Dedifferentiated amniotic fluid mesenchymal stem cell (primary cell): Measurements from ENCODE around the gene NR2C2AP.
"Not testable (repeated sequence)": the region's sequence is repeated elsewhere in the genome, so short reads cannot be mapped to it uniquely, and the experiment has no call there.

Experiments
- DNase-seq: peaks from one replicate; pipeline ENCODE4 v3.0.0-alpha.2; 2016; ENCODE audit errors: extremely low spot score

The NR2C2AP gene

DNA sequence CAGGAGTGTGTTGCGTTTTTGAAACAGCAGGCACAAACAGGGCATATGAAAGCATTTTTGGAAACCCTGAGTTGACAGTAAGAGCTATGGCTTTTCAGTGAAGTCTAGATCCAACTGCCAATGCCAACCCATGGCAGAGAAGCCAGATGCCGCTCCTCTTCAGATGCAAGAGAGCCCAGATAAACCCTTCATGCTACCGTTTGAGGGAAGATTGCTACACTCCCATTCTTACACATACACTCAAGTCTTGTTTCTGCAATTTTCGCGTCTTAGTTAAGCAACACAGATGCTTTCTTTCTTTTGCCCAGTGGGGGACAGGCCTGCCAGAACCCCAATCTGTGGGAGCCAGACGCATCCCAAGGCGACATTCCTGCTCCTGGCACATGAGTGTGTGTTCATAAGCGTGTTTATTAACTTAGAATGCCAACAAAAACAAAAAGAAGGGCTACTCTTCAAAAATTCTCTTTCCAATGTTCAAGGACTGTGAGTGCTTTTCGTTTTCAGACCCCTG, 21.7 kb downstream of the NR2C2AP start:
- no peak for DNase-seq

- DNase-seq: no peak
Measured at GRCh38 chr19:19179548-19180441, 23.4 kb downstream of the NR2C2AP start.

- no peak for DNase-seq
Measured at GRCh38 chr19:19176950-19177349, 26.3 kb downstream of the NR2C2AP start.

DNA sequence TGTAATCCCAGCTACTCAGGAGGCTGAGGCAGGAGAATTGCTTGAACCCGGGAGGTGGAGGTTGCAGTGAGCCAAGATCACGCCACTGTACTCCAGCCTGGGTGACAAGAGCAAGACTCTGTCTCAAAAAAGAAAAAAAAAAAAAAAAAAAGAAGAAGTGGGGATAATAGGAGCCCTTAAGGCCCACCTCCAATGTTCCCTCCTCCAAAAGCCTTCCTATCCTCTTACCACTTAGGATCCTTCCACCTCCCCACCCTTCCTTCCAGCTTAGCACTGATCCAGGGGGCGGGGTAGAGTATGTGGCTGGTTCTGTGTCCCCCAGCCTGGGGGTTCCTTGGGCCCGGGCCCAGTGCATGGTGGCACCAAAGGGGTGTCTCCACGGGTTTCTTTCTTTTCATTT, 30.0 kb downstream of the NR2C2AP start:
- DNase-seq: not testable (repeated sequence)

DNA sequence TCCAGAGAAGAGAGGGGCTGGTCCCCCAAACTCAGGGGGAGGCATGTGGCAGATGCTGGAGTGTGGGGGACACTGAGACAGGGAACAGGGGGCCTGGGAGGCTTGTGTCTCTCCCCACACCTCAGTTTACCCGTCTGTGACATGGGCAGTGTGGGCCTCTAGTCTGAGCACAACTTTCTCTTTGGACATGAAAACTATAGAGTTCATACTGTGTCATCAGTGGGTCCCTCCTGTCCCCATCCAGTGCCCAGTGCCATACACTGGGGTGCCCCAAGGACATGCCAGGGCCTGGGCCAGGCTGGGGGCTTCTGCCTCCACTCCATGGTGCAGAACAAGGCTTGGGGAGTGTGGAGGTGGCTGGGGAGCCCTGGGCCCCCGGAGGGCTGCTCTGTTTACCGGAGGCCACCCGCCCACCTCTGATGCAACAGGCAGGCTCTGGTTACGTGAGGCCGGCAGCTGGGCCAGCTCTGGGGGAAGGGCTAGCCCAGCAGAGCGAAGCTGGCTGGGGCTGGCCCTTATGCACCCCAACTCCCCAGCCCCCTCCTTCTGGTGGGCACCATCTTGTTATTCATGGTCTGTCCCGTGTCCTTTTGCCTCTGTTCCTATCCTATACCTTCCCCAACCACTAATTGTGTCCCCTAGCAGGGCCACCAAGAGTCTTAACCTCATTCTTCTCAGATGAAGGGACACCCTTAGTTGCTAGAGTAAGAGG, 31.2 kb downstream of the NR2C2AP start:
- peak; percentile 61 for DNase-seq

DNA sequence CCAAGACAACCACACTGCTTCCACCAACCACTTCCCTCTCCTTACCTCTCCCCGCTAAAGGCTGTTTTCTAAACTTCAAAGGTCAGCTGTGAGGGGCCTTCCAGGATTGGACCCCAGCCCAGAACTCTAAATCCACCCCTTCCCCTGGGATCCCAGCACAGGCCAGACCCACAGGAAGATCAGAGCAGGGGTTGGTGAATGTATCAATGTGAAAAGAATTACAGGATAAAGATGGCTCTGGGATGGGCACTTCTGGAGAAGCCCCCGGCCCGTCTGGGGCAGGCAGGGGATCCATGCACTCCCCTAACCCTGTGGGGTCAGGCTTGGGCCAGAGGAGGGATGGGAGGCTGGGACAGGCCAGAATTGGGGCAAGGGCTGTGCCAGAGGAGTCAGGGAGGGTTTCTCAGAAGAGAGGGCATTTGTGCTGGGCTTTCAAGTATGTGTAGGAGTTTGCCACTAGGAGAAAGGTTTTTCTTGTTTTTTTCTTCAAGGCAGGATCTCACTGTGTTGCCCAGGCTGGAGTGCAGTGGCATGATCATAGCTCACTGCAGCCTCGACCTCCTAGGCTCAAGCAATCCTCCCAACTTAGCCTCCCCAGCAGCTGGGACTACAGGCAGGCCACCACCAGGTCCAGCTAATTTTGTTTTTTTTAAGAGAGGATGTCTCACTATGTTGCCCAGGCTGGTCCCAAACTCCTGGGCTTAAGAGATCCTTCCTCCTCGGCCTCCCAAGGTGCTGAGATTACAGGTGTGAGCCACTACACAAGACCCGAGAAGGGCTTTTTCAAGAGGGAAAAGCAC, 32.1 kb downstream of the NR2C2AP start:
- DNase-seq: no peak

- DNase-seq: peak; percentile 58
Measured at GRCh38 chr19:19170053-19170872, 33.0 kb downstream of the NR2C2AP start, which contains the start of gene MEF2B. Gene MEF2B (minus strand): TSS chr19:19170263. CDS start chr19:19150735, 19,528 bp downstream.

DNA sequence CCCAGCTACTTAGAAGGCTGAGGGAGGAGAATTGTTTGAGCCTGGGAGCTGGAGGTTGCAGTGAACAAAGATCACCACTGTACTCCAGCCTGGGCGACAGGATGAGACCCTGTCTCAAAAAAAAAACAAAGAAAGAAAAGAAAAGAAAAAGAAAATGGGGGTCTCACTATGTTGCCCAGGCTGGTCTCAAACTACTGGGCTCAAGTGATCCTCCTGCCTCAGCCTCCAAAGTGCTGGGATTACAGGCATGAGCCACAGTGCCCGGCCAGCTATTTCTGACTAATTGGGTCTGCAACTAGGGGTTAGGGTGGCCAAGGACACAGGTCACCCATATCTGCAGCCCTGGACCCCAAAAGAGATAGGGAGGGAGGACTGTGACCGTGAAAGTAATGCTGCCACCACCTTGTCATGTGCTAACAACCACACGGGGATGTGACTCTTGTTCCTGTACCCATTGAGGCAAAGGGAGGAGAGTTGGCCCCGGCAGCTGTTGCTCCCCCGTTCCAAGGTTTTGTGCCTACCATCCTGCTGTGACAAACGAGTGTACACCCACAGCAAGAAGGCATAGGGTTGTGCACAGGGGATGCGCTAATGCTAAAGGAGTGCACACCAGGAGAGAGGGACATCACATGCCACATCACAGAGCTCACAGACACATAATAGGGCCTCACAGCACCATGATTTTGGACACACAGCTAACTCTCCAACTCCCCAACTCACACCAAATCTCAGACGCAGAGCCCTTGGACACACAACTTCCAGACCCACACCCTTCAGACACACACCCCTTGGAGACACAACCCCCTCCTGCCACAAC, 33.8 kb downstream of the NR2C2AP start:
- no peak for DNase-seq

DNA sequence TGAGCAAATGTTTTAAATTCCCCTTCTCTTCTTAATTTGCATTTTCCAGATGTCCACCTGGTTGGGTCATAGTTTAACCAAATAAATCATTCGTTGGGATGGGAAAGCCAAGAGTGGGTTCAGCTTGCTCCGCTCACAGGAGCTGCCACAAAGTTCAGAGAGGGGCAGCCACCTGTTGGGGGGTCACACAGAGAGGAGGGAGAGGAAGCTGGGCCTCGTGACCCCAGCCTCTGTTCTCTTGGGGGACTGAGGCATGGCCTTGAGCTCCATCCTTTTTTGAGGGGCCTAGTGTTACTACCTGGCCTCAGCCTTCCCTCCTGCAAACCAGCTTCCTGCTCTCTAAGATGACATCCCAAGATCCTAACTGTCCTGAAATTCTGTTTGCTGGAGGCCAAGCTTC, 35.6 kb downstream of the NR2C2AP start:
- no peak for DNase-seq

DNA sequence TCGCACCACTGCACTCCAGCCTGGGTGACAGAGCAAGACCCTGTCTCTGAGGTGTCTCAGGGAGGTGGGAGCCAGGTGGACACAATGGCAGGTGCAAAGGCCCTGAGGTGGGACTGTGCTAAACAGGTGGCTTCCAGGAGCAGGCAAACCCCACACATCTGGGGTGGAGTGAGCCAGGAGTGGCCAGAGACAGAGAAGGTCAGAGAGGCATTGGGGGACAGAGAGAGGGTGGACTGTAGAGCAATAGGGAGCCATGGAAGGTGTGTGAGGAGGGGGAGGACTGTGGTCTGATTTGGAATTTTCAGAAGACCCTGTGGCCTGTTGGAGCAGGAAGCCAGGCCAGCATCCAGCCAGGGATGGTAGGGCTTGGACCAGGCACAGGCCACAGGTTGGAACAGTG, 37.8 kb downstream of the NR2C2AP start:
- DNase-seq: no peak

DNA sequence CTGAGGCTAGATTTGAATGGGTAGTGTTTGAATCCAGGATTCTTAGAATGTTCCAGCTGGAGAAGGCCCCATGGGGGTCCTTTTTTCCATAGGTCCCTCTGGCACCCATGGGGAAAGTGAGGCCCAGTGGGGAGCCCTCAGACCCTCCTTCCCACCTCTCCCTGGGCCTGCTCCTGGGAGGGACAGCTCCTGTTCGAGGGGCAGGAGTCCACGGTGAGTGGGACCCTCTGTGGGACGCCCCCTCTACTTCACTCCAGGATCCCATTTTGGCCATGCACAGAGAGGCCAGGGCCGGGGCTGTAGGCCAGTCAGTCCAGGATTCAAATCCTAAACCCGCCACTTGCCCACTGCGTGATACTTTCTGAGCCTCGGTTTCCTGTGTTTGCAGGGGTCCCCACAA, 40.7 kb downstream of the NR2C2AP start:
- no peak for DNase-seq

GRCh38 chr19:19160461-19161035, 42.7 kb downstream of the NR2C2AP start:
- no peak for DNase-seq

- no peak for DNase-seq
Measured at GRCh38 chr19:19159534-19159933, 43.7 kb downstream of the NR2C2AP start.

- DNase-seq: no peak
Measured at GRCh38 chr19:19157808-19158207, 45.4 kb downstream of the NR2C2AP start.

- DNase-seq: no peak
Measured at GRCh38 chr19:19155495-19156219, 47.6 kb downstream of the NR2C2AP start.

DNA sequence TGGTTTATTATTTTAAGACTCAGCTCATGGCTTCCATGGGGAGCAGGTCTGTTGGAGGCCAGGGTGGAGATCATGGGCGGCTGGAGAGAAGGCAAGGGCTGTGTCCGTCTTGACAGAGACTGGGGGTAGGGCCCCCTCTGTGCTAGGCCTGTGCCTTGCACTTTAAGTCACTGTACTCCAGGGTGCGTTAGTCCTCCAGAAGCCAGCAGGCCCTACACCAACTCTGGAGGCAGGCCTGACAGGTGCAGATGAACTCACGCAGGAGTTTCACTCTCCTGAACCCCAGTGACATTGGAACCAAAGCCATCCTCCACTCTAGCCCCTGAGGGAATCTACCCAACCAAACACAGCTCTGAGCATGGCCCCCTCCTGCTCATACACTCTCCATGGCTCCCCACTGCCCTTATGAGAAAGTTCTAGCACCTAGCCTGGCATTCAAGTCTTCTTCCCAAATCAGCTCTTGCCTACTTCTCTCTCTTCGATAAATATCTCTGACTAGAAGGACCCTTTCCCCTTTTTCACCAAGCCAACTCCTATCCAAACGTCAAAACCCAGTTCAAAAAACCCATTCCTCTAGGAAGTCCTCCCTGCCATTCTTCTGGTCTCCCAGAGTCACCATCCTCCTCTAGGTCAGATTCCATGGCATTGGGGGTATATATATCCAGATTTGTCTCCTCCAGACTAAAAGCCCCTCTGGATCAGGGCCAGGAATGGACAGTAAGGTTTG, 48.3 kb downstream of the NR2C2AP start:
- no peak for DNase-seq

DNA sequence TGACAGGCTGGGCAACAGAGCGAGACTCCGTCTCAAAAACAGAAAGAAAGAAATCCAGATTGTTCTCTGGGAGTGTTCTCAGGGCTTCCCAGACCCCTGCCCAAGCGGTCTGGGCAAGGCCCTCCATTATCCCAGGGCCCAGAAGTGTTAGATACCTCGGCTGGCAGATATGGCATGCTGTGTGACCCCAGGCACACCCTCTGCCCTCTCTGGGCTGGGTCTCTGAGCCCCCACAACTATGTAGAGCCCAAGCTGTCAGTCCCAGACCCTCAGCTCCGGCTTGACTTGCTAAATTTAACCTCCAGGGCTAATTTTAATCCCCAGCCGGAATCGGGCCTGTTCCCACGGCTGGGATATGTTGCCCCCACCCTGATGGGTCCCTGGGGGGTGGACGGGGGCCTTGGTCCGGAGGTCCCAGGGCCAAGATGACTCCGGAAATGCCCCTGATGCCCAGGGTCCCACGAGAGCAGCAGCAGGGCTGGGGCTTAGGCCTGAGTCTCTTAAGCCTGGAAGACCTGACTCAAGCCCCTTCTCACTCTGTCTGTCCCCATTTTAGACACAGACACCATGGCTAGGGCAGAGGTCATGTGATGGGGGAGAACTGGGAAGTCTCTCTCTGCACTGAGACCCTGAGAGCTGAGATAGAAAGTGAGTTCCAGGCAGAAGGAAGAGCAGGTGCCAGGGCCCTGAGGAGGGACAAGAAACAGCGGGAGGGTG, 50.4 kb downstream of the NR2C2AP start:
- DNase-seq: no peak

DNA sequence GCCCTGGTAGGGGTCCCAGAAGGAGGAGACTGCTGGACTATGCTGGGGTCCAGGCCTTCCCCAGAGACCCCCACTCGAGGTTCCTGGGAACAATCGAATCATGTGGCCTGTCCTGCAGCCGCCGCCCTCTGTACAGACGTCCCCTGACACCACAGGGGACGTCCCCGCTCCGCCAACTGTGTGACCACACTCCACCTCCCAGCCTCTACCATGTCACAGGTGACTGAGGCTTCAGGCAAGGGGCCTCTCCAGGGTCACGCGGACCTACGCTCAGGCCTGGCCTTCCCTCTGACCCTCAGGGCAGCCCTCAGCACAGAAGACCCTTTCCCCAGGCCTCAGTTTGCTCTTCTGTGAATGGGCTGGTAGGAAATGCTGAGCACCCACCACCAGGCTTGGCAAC, 51.8 kb downstream of the NR2C2AP start:
- no peak for DNase-seq
